A673 (cell line): ENCODE measurements around the gene TMEM235.

Experiments used
- CTCF ChIP-seq: fragments of 300-800, 200-600 bp; sonication (generic); conservative IDR thresholded peaks from 2 replicates; pipeline ENCODE4 v1.5.1; 2017; ENCODE audit warnings: low read depth, mild to moderate bottlenecking, antibody characterized with exemption, low read length, moderate library complexity, mixed read lengths
- EZH2 ChIP-seq: fragments of 200-600 bp; sonication (generic); IDR thresholded peaks from 2 replicates; pipeline ENCODE4 v1.6.1; 2017; ENCODE audit warnings: borderline replicate concordance, low read depth, mild to moderate bottlenecking, mixed read lengths, antibody characterized with exemption, low read length; ENCODE audit not compliant: poor library complexity, severe bottlenecking

- TF ChIP-seq CTCF (no peak), EZH2 (no peak)
These were observed 4.5 kb upstream of the TMEM235 start for GRCh38 chr17:78226759-78227454.
